Chondrocyte (in vitro differentiated cells): ENCODE results near the gene PWP2. TPM values are rescaled to one million over a fixed set of nuclear protein-coding genes. Genes with fewer than 3 reads are reported as not detected.
"Not testable (repeated sequence)": the region's sequence is repeated elsewhere in the genome, so short reads cannot be mapped to it uniquely, and the experiment has no call there.

Source experiments
- DNase-seq: peaks from one replicate; pipeline ENCODE4 v3.0.0; 2021; ENCODE audit warnings: mixed read lengths, low spot score
- H3K27ac Mint-ChIP-seq: one replicate; pipeline ENCODE4 v1.8.0; 2021; ENCODE audit warnings: mild to moderate bottlenecking, moderate library complexity, mixed read lengths; ENCODE audit not compliant: unreplicated experiment
- H3K27me3 Mint-ChIP-seq: 2 replicates; pipeline ENCODE4 v1.8.0; 2021; ENCODE audit warnings: low read depth, mixed read lengths
- H3K36me3 Mint-ChIP-seq: 2 replicates; pipeline ENCODE4 v1.8.0; 2021; ENCODE audit warnings: low read depth, mixed read lengths
- H3K4me1 Mint-ChIP-seq: 2 replicates; pipeline ENCODE4 v1.8.0; 2021; ENCODE audit warnings: low read depth, mild to moderate bottlenecking, mixed read lengths
- H3K4me3 Mint-ChIP-seq: one replicate; pipeline ENCODE4 v1.8.0; 2021; ENCODE audit warnings: mild to moderate bottlenecking, moderate library complexity, mixed read lengths; ENCODE audit not compliant: unreplicated experiment
- H3K9me3 Mint-ChIP-seq: 2 replicates; pipeline ENCODE4 v1.8.0; 2021; ENCODE audit warnings: low read depth, mixed read lengths
- total RNA-seq: library from RNA; stranded (reverse); gene quantifications from 3 replicates; pipeline ENCODE4 v1.2.1, GENCODE V29; 2021

The PWP2 gene
- total RNA-seq, 1 donor from 2014 or later: 1.9 TPM

GRCh38 chr21:44175189-44175588 lies 68.0 kb downstream of the PWP2 start:
- not testable (repeated sequence) for H3K4me1 Mint-ChIP-seq, H3K4me3 Mint-ChIP-seq, H3K27me3 Mint-ChIP-seq, H3K9me3 Mint-ChIP-seq, H3K36me3 Mint-ChIP-seq, H3K27ac Mint-ChIP-seq, DNase-seq

DNA sequence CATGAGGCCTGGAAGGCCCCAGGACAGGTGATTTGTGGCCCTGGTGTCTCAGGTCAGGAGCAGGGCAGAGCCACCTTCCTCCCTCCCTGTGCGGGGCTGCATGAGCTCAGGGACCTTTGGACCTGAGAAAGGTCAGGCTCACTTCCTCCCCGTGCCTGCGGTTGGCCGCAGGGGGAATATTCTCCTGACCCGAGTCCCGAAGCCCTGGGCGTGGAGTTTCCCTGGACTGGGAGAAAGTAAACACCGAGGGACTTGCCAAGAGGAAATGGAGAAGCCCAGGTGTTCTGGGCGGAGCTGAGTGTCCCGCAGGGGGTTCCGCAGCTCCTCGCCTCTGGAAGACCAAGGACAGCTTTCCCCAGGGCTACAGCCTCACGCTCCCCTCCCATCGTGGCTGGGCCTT lies 68.9 kb downstream of the PWP2 start:
- not testable (repeated sequence) for H3K36me3 Mint-ChIP-seq, H3K4me3 Mint-ChIP-seq, H3K4me1 Mint-ChIP-seq, DNase-seq, H3K9me3 Mint-ChIP-seq, H3K27ac Mint-ChIP-seq, H3K27me3 Mint-ChIP-seq

Other genes with a start within 250 kb of the PWP2 start
- gene AGPAT3, start 242.2 kb upstream of the PWP2 start, total RNA-seq: 43.5 to 48.1 TPM (median 45.4 TPM) in 3 replicates
- 31.0 to 41.8 TPM (median 37.0 TPM) in 3 replicates for gene TRAPPC10, start 95.1 kb upstream of the PWP2 start, total RNA-seq
- gene GATD3, start 26.3 kb downstream of the PWP2 start, total RNA-seq: 4.4 to 9.5 TPM (median 4.5 TPM) in 3 replicates
- 1.3 to 5.2 TPM (median 5.1 TPM) in 3 replicates for gene ICOSLG, start 133.5 kb downstream of the PWP2 start, total RNA-seq
- gene DNMT3L, start 154.5 kb downstream of the PWP2 start, total RNA-seq: not detected in 3 replicates
- not detected in 3 replicates for gene AIRE, start 178.5 kb downstream of the PWP2 start, total RNA-seq
- 112 to 129 TPM (median 129 TPM) in 3 replicates for gene PFKL, start 192.7 kb downstream of the PWP2 start, total RNA-seq
- 14.2 to 19.5 TPM (median 17.7 TPM) in 3 replicates for gene CFAP410, start 232.0 kb downstream of the PWP2 start, total RNA-seq
- gene TRPM2, start 246.2 kb downstream of the PWP2 start, total RNA-seq: 0.21 to 0.32 TPM in 2 of 3 replicates, not detected in the other